ENCODE measurements around the gene DBN1. TPM values are rescaled to one million over a fixed set of nuclear protein-coding genes. Genes with fewer than 3 reads are reported as not detected.
A peak's percentile ranks its signal among the peaks of the same experiment; 100 is the strongest.
"Not testable (repeated sequence)": the region's sequence is repeated elsewhere in the genome, so short reads cannot be mapped to it uniquely, and the experiment has no call there.

Gene DBN1
- polyA plus RNA-seq, 1 experiment: 164 TPM

- ChIA-PET CTCF (no interaction called here), POLR2A (interaction anchor here (1.7 to 12.1 kb wide), 3 partner anchors 9 to 21 kb away, joined by 10 to 230 read pairs (median 42); partner anchors contain the start of genes DBN1 and PDLIM7)
- TF ChIP-seq CTCF (IDR thresholded peaks at IDR 0.05; ENCODE audit: low read depth, low read length): no peak
- H3K27me3 ChIP-seq (ENCODE audit: control insufficient read depth, insufficient read depth, low read length): no peaks in the 10 kb centered on the region
- no peaks in the 10 kb centered on the region; the same call in 1 of the 2 replicates for H3K9me3 ChIP-seq (ENCODE audit: control insufficient read depth, insufficient read depth, low read length)
- no peak overlapping the region for H3K27ac ChIP-seq (ENCODE audit: low read depth, low read length)
- DNase-seq (ENCODE audit: low read depth, low spot score): no peak
- H3K4me3 ChIP-seq (ENCODE audit: low read depth, low read length): no peak overlapping the region
These were observed 12.8 kb upstream of the DBN1 start for GRCh38 chr5:177486256-177486655.

DNA sequence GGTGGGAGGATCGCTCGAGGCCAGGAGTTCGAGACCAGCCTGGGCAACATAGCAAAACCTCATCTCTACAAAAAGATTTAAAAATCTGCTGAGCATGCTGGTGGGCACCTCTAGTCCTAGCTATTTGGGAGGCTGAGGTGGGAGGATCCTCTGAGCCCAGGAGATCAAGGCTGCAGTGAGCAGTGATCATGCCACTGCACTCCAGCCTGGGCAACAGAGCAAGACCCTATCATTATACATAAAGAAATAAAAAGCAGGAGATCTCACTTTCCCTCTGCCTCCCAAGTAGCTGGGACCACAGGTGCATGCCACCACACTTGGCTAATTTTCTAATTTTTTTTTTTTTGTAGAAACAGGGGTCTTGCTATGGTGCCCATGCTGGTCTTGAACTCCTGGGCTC lies 12.3 kb upstream of the DBN1 start:
- ChIA-PET CTCF (interaction anchor here (0.7 kb wide), 1 partner anchor 14 kb away, joined by 3 read pairs; no protein-coding TSS in a partner anchor), POLR2A (interaction anchor here (1.3 to 6.2 kb wide), 4 partner anchors 9 to 21 kb away, joined by 4 to 42 read pairs (median 8); partner anchors contain the start of gene PDLIM7)
- H3K27ac ChIP-seq (ENCODE audit: low read depth, low read length); DNase-seq (ENCODE audit: low read depth, low spot score); H3K27me3 ChIP-seq (ENCODE audit: control insufficient read depth, insufficient read depth, low read length); H3K9me3 ChIP-seq (ENCODE audit: control insufficient read depth, insufficient read depth, low read length); H3K4me3 ChIP-seq (ENCODE audit: low read depth, low read length): not testable (repeated sequence)

DNA sequence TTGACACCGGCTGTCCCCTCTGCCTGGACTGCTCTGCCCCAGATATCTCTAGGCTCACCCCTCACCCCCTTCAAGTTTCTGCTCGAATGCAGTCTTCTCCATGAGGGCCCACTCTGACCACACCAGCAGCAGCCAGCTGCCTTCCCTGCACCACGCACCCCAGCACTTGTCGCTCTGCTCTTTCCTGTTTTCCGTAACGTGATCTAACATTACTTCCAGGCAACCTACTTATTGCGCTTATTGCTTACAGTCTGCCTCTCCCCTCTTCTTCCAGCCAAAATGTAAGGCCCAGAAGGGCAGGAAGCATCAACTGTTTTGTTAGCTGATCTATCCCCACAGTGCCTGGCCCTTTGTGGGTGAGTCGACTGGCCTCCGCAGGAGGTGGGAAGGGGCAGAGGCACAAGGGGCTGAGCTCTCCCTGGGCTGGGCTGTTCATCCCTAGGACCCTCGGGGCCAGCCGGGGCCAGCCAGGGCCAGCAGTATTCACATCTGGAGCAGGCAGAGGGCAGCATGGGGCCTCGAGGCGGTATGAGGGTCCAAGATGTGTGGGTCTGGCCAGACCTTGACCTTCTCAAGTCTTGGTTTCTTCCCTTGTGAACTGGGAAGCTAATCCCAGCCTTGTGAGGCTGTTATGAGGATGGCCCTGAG lies 11.6 kb upstream of the DBN1 start:
- Histone ChIP-seq H3K9me3 (ENCODE audit: control insufficient read depth, insufficient read depth, low read length) (no peaks in the 10 kb centered on the region; the same call in 1 of the 2 replicates), H3K4me3 (ENCODE audit: low read depth, low read length) (no peak overlapping the region), H3K27me3 (ENCODE audit: control insufficient read depth, insufficient read depth, low read length) (no peaks in the 10 kb centered on the region), H3K27ac (ENCODE audit: low read depth, low read length) (peak overlapping the region; percentile 57)
- no peak for TF ChIP-seq CTCF (IDR thresholded peaks at IDR 0.05; ENCODE audit: low read depth, low read length)
- CTCF ChIA-PET: interaction anchor here (0.7 kb wide), 1 partner anchor 14 kb away, joined by 3 read pairs; no protein-coding TSS in a partner anchor
- POLR2A ChIA-PET: interaction anchor here (1.3 to 6.2 kb wide), 3 partner anchors 9 to 13 kb away, joined by 4 to 42 read pairs (median 6); partner anchors contain the start of gene PDLIM7
- DNase-seq (ENCODE audit: low read depth, low spot score): no peak

DNA sequence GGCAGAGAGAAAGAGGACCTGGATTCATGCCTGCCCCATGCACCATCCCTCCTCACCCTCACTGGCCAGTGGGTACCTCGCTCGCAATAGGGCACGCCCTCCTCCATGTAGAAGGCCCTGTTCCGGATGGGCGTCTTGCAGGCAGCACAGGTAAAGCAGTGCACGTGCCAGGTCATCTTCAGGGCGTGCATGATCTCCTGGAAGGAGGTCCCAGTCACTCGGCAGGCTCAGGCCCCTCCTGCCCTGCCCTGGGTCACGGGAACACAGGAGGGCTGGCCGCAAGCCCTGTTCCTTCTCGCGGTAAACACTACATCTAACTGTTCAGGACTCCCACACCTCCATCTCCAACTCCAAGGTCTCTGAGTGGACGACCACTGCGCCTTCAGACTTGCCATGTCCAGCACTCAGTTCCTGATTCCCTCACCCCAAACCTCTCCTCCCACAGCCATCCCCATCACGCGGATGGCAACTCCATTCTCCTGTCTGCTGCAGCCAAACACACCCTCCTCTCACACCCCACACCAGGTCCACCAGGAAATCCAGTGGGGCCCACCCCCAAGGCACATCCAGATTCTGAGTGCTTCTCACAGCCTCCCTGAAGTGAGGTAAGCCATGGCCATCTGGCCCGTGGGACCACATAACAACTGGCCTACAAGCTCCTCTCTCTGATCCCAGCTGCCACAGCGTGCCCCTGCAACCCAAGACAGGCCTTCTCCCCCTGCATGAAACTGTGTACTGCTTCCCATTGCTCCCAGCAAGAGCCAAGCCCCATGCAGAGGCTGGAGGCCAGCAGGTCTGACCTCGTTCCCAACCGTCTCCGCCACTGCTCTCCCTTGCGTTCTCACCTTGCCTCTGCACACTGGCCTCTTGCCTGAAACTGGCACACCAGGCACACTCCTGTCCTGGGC lies 10.8 kb upstream of the DBN1 start:
- no peak for DNase-seq (ENCODE audit: low read depth, low spot score)
- H3K27me3 ChIP-seq (ENCODE audit: control insufficient read depth, insufficient read depth, low read length): no peaks in the 10 kb centered on the region
- no peaks in the 10 kb centered on the region for H3K9me3 ChIP-seq (ENCODE audit: control insufficient read depth, insufficient read depth, low read length)
- POLR2A ChIA-PET: interaction anchor here (1.3 to 6.2 kb wide), 3 partner anchors 8 to 12 kb away, joined by 4 to 42 read pairs (median 6); partner anchors contain the start of gene PDLIM7
- CTCF ChIA-PET: no interaction called here
- H3K4me3 ChIP-seq (ENCODE audit: low read depth, low read length): no peak overlapping the region
- H3K27ac ChIP-seq (ENCODE audit: low read depth, low read length): peak overlapping the region; percentile 31
- no peak for TF ChIP-seq CTCF (IDR thresholded peaks at IDR 0.05; ENCODE audit: low read depth, low read length)

DNA sequence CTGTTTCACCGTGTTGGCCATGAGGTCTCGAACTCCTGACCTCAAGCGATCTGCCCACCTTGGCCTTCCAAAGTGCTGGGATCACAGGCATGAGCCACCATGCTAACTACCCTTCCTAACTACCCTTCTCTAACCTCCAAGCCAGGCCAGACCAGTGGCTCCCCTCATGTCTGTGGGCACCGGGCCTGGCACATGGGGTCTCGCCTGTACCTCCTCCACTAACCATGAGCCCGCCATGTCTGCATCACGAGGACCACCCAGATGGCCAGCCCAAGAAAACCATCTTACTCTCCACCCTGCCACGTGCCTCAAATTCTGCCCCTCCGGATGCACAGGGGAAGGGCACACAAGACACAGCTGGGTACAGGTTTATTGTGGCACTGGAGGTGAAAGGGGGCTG lies 9.6 kb upstream of the DBN1 start:
- ChIA-PET CTCF (no interaction called here), POLR2A (interaction anchor here (13.1 kb wide), 1 partner anchor 9 kb away, joined by 230 read pairs; the partner anchor contains the start of gene PDLIM7)
- no peak for TF ChIP-seq CTCF (IDR thresholded peaks at IDR 0.05; ENCODE audit: low read depth, low read length)
- DNase-seq (ENCODE audit: low read depth, low spot score): no peak
- Histone ChIP-seq H3K4me3 (ENCODE audit: low read depth, low read length) (no peak overlapping the region), H3K27ac (ENCODE audit: low read depth, low read length) (peak overlapping the region; percentile 21), H3K9me3 (ENCODE audit: control insufficient read depth, insufficient read depth, low read length) (no peaks in the 10 kb centered on the region), H3K27me3 (ENCODE audit: control insufficient read depth, insufficient read depth, low read length) (no peaks in the 10 kb centered on the region)
